ENCODE data around the gene ATXN10. TPM values are rescaled to one million over a fixed set of nuclear protein-coding genes. Genes with fewer than 3 reads are reported as not detected.

The ATXN10 gene
- total RNA-seq, 6 donors from 2014 or later: 90.2 to 137 (median 110) TPM

GRCh38 chr22:45783021-45783420 is 111.4 kb downstream of the ATXN10 start:
- Histone ChIP-seq H3K27me3 (no peaks in the 10 kb centered on the region), H3K36me3 (no peaks in the 10 kb centered on the region), H3K9me3 (no peaks in the 10 kb centered on the region), H3K4me3 (no peak overlapping the region), H3K4me1 (peaks cover 6 to 29% (median 18%) of the 10 kb centered on the region in 4 donors), H3K27ac (no peak overlapping the region)
- ATAC-seq (ENCODE audit: low FRiP score in 2 of 2): no peak
- no peak for DNase-seq
- WGBS, 2 donors: 55 to 63% methylated on average over 3 of the region's 3 CpGs
- TF ChIP-seq CTCF (IDR thresholded peaks at IDR 0.05): no peak
- no peak for TF ChIP-seq POLR2A (IDR thresholded peaks at IDR 0.05)
- no peak for TF ChIP-seq POLR2AphosphoS5 (IDR thresholded peaks at IDR 0.05)
- TF ChIP-seq EP300 (IDR thresholded peaks at IDR 0.05): no peak

GRCh38 chr22:45783690-45784089 is 112.1 kb downstream of the ATXN10 start:
- no peaks in the 10 kb centered on the region for H3K36me3 ChIP-seq
- H3K27ac ChIP-seq: no peak overlapping the region
- H3K27me3 ChIP-seq: no peaks in the 10 kb centered on the region
- H3K9me3 ChIP-seq: no peaks in the 10 kb centered on the region
- peaks cover 6 to 29% (median 18%) of the 10 kb centered on the region in 4 donors for H3K4me1 ChIP-seq
- H3K4me3 ChIP-seq: no peak overlapping the region
- TF ChIP-seq CTCF (IDR thresholded peaks at IDR 0.05) (no peak), EP300 (IDR thresholded peaks at IDR 0.05) (no peak), POLR2A (IDR thresholded peaks at IDR 0.05) (no peak), POLR2AphosphoS5 (IDR thresholded peaks at IDR 0.05) (no peak)
- ATAC-seq (ENCODE audit: low FRiP score in 2 of 2) (no peak), DNase-seq (no peak)
- 66 to 83% methylated on average over 6 of the region's 6 CpGs for WGBS, 2 donors

GRCh38 chr22:45784357-45785277 is 113.0 kb downstream of the ATXN10 start:
- TF ChIP-seq EP300 (IDR thresholded peaks at IDR 0.05): no peak
- TF ChIP-seq POLR2AphosphoS5 (IDR thresholded peaks at IDR 0.05): no peak
- TF ChIP-seq POLR2A (IDR thresholded peaks at IDR 0.05): no peak
- TF ChIP-seq CTCF (IDR thresholded peaks at IDR 0.05): no peak

GRCh38 chr22:45785458-45785857 is 113.8 kb downstream of the ATXN10 start:
- no peak overlapping the region for H3K4me3 ChIP-seq
- ATAC-seq (ENCODE audit: low FRiP score in 2 of 2) (no peak), DNase-seq (peak in 1 of 2 donors; percentile 60)
- no peaks in the 10 kb centered on the region for H3K9me3 ChIP-seq
- H3K36me3 ChIP-seq: no peaks in the 10 kb centered on the region
- WGBS, 2 donors: 71 to 84% methylated on average over 7 to 8 of the region's 8 CpGs
- H3K4me1 ChIP-seq: peaks cover 6 to 29% (median 18%) of the 10 kb centered on the region in 4 donors
- no peaks in the 10 kb centered on the region for H3K27me3 ChIP-seq
- no peak overlapping the region for H3K27ac ChIP-seq
- TF ChIP-seq EP300 (IDR thresholded peaks at IDR 0.05): no peak
- no peak for TF ChIP-seq POLR2A (IDR thresholded peaks at IDR 0.05)

More at GRCh38 chr22:45784357-45785277, 113.0 kb downstream of the ATXN10 start:
- ATAC-seq (ENCODE audit: low FRiP score in 2 of 2): no peak
- Histone ChIP-seq H3K4me3 (no peak overlapping the region), H3K27ac (no peak overlapping the region), H3K27me3 (no peaks in the 10 kb centered on the region), H3K4me1 (peaks cover 6 to 29% (median 18%) of the 10 kb centered on the region in 4 donors), H3K9me3 (no peaks in the 10 kb centered on the region), H3K36me3 (no peaks in the 10 kb centered on the region)
- DNase-seq: no peak
- 80 to 83% methylated on average over 10 to 12 of the region's 12 CpGs for WGBS, 2 donors

- no peaks in the 10 kb centered on the region for H3K9me3 ChIP-seq
- no peak for TF ChIP-seq POLR2AphosphoS5 (IDR thresholded peaks at IDR 0.05)
- no peak for TF ChIP-seq POLR2A (IDR thresholded peaks at IDR 0.05)
- no peak for TF ChIP-seq EP300 (IDR thresholded peaks at IDR 0.05)
- TF ChIP-seq CTCF (IDR thresholded peaks at IDR 0.05): no peak
- no peaks in the 10 kb centered on the region for H3K27me3 ChIP-seq
- DNase-seq (no peak), ATAC-seq (ENCODE audit: low FRiP score in 2 of 2) (no peak)
- peaks cover 6 to 29% (median 18%) of the 10 kb centered on the region in 4 donors for H3K4me1 ChIP-seq
- no peak overlapping the region for H3K4me3 ChIP-seq
- WGBS, 2 donors: 40 to 50% methylated on average over 2 of the region's 2 CpGs
- H3K27ac ChIP-seq: no peak overlapping the region
- no peaks in the 10 kb centered on the region for H3K36me3 ChIP-seq
Observed at GRCh38 chr22:45786726-45787125, 115.1 kb downstream of the ATXN10 start.
